KMS-11 (cell line): ENCODE results near the gene ADGRV1.

Experiments
- H2AFZ ChIP-seq: fragments of 200-600 bp; sonication (generic); 2 replicates; pipeline ENCODE4 v1.6.1; 2016; ENCODE audit warnings: antibody characterized with exemption, mixed run types, low read depth
- H3K27ac ChIP-seq: fragments of 200-600 bp; sonication (generic); 2 replicates; pipeline ENCODE4 v1.6.1; 2016; ENCODE audit warnings: mild to moderate bottlenecking, mixed run types
- H3K27me3 ChIP-seq: fragments of 200-600 bp; sonication (generic); 2 replicates; pipeline ENCODE4 v1.6.1; 2017; ENCODE audit warnings: mild to moderate bottlenecking, low read depth, mixed run types, moderate library complexity; ENCODE audit not compliant: insufficient read depth
- H3K36me3 ChIP-seq: fragments of 200-600 bp; sonication (generic); 2 replicates; pipeline ENCODE4 v1.6.1; 2017; ENCODE audit warnings: mild to moderate bottlenecking, mixed run types; ENCODE audit not compliant: insufficient read depth
- H3K4me1 ChIP-seq: fragments of 200-600 bp; sonication (generic); 2 replicates; pipeline ENCODE4 v1.6.1; 2016; ENCODE audit warnings: mild to moderate bottlenecking, low read depth, mixed run types; ENCODE audit not compliant: poor library complexity, severe bottlenecking
- H3K4me2 ChIP-seq: fragments of 200-600 bp; sonication (generic); 2 replicates; pipeline ENCODE4 v1.7.0; 2016; ENCODE audit warnings: mild to moderate bottlenecking, mixed run types
- H3K4me3 ChIP-seq: fragments of 200-600 bp; sonication (generic); IDR thresholded peaks from 2 replicates; pipeline ENCODE4 v1.6.1; 2017; ENCODE audit warnings: low read depth, low read length, mixed read lengths; ENCODE audit not compliant: insufficient read depth
- H3K79me2 ChIP-seq: fragments of 200-600 bp; sonication (generic); 2 replicates; pipeline ENCODE4 v1.6.1; 2016; ENCODE audit warnings: low read depth, mixed run types; ENCODE audit not compliant: insufficient read depth
- H3K9ac ChIP-seq: fragments of 200-600 bp; sonication (generic); 2 replicates; pipeline ENCODE4 v1.6.1; 2016; ENCODE audit warnings: mild to moderate bottlenecking, mixed run types
- H4K20me1 ChIP-seq: fragments of 200-600 bp; sonication (generic); 2 replicates; pipeline ENCODE4 v1.6.1; 2016; ENCODE audit warnings: mild to moderate bottlenecking, mixed run types; ENCODE audit not compliant: insufficient read depth
- TF ChIP-seq, protein P1 (sequence below): fragments of 200-600 bp; sonication (generic); conservative IDR thresholded peaks from 2 replicates; pipeline ENCODE4 v1.6.1; 2017; ENCODE audit warnings: low read depth, mild to moderate bottlenecking, antibody characterized with exemption, low read length, moderate library complexity, mixed read lengths

The ADGRV1 gene

GRCh38 chr5:90981177-90981576 is 422.6 kb downstream of the ADGRV1 start:
- no peaks in the 10 kb centered on the region for H4K20me1 ChIP-seq
- H3K4me3 ChIP-seq, result no peak overlapping the region
- H2AFZ ChIP-seq, result no peak overlapping the region
- no peak overlapping the region for H3K9ac ChIP-seq
- TF ChIP-seq, protein P1, sequence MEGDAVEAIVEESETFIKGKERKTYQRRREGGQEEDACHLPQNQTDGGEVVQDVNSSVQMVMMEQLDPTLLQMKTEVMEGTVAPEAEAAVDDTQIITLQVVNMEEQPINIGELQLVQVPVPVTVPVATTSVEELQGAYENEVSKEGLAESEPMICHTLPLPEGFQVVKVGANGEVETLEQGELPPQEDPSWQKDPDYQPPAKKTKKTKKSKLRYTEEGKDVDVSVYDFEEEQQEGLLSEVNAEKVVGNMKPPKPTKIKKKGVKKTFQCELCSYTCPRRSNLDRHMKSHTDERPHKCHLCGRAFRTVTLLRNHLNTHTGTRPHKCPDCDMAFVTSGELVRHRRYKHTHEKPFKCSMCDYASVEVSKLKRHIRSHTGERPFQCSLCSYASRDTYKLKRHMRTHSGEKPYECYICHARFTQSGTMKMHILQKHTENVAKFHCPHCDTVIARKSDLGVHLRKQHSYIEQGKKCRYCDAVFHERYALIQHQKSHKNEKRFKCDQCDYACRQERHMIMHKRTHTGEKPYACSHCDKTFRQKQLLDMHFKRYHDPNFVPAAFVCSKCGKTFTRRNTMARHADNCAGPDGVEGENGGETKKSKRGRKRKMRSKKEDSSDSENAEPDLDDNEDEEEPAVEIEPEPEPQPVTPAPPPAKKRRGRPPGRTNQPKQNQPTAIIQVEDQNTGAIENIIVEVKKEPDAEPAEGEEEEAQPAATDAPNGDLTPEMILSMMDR, result no peak
- H3K27ac ChIP-seq, result no peak overlapping the region
- no peaks in the 10 kb centered on the region for H3K4me1 ChIP-seq
- H3K36me3 ChIP-seq, result no peaks in the 10 kb centered on the region
- no peaks in the 10 kb centered on the region for H3K79me2 ChIP-seq
- no peaks in the 10 kb centered on the region for H3K27me3 ChIP-seq
- H3K4me2 ChIP-seq, result no peak overlapping the region

- H3K79me2 ChIP-seq, result no peaks in the 10 kb centered on the region
- no peak overlapping the region for H3K9ac ChIP-seq
- H4K20me1 ChIP-seq, result no peaks in the 10 kb centered on the region
- no peak overlapping the region for H3K4me2 ChIP-seq
- no peak overlapping the region for H2AFZ ChIP-seq
- no peaks in the 10 kb centered on the region for H3K36me3 ChIP-seq
- H3K4me1 ChIP-seq, result no peaks in the 10 kb centered on the region
- TF ChIP-seq, protein P1, result no peak
- H3K27ac ChIP-seq, result no peak overlapping the region
- H3K4me3 ChIP-seq, result no peak overlapping the region
- H3K27me3 ChIP-seq, result no peaks in the 10 kb centered on the region
Measured at GRCh38 chr5:90981821-90982220, 423.2 kb downstream of the ADGRV1 start.

DNA sequence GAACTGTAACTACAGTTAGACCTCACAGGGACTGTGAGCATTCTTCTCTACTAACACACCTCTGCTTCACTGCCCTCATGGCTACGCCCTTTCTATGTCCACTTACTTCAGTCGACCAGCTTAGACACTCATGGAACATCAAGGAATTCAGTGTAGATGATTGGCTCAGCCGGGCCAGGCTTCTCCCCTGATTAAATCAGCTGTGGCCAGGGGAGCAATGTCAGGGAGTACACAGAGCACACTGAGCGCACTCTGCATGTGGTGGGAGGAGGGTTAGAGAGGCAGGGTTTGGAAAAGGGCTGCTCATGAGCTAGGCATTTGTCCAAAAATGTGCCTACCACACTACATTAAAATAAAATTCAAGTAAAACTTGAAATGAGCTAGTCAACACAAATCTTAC is 424.0 kb downstream of the ADGRV1 start:
- Histone ChIP-seq H4K20me1 (no peaks in the 10 kb centered on the region), H3K36me3 (no peaks in the 10 kb centered on the region), H3K9ac (no peak overlapping the region), H2AFZ (no peak overlapping the region), H3K4me2 (no peak overlapping the region), H3K27ac (no peak overlapping the region), H3K27me3 (no peaks in the 10 kb centered on the region), H3K4me3 (no peak overlapping the region), H3K4me1 (no peaks in the 10 kb centered on the region), H3K79me2 (no peaks in the 10 kb centered on the region)
- TF ChIP-seq, protein P1, result no peak

DNA sequence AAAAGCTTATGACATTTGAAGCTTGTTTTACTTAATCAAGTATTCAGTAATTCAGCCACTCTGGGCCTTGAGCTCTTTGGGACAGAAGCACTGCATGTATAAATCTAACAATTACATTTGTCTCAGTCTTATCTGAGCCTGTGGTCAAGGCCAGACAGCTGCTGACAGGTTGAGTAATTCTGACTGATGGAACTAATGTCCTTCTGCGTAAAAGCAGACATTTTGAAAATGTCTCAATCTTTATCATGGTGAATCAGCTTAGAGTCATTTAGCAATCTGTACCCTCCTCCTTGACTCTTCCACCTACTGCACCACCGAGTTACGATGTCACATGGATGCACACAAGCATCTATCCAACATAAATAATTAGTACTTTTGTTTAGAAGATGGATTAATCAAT is 424.6 kb downstream of the ADGRV1 start:
- Histone ChIP-seq H3K79me2 (no peaks in the 10 kb centered on the region), H2AFZ (no peak overlapping the region), H3K27ac (no peak overlapping the region), H3K4me1 (no peaks in the 10 kb centered on the region), H3K4me3 (no peak overlapping the region), H3K9ac (no peak overlapping the region), H3K27me3 (no peaks in the 10 kb centered on the region), H3K36me3 (no peaks in the 10 kb centered on the region), H4K20me1 (no peaks in the 10 kb centered on the region), H3K4me2 (no peak overlapping the region)
- TF ChIP-seq, protein P1, result no peak
